Measurements from ENCODE around the gene POMZP3.
"Not testable (repeated sequence)": the region's sequence is repeated elsewhere in the genome, so short reads cannot be mapped to it uniquely, and the experiment has no call there.

DNA sequence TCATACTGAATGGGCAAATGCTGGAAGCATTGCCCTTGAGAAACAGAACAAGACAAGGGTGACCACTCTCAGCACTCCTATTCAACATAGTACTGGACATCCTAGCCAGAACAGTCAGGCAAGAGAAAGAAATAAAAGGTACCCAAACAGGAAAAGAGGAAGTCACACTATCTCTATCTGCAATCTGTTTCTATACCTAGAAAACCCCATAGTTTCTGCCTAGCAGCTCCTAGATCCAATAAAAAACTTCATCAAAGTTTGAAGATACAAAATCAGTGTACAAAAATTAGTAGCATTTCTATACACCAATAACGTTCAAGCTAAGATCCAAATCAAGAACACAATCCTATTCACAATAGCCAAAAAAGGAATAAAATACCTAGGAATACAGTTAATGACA is 29.8 kb downstream of the POMZP3 start:
- TF ChIP-seq CTCF, POLR2A (IDR thresholded peaks at IDR 0.05): not testable (repeated sequence)

All from right lobe of liver (tissue), 4 donors.